Stimulated activated naive CD8-positive, alpha-beta T cell treated with anti-CD3 and anti-CD28 coated beads, Interleukin-15, Interleukin-2, amounts not matched to agents 100 ng/mL and 50 ng/mL, for 24 hours (primary cell): Measurements from ENCODE around the gene RASSF6.
"Not testable (repeated sequence)": the region's sequence is repeated elsewhere in the genome, so short reads cannot be mapped to it uniquely, and the experiment has no call there.

Experiments
- H3K27ac Mint-ChIP-seq: one replicate; pipeline ENCODE4 v1.8.0; 2021; ENCODE audit warnings: mild to moderate bottlenecking, mixed read lengths
- H3K27me3 Mint-ChIP-seq: one replicate; pipeline ENCODE4 v1.8.0; 2021; ENCODE audit warnings: mixed read lengths
- H3K36me3 Mint-ChIP-seq: one replicate; pipeline ENCODE4 v1.8.0; 2021; ENCODE audit warnings: low read depth, mixed read lengths
- H3K4me1 Mint-ChIP-seq: one replicate; pipeline ENCODE4 v1.8.0; 2021; ENCODE audit warnings: low read depth, mixed read lengths
- H3K4me3 Mint-ChIP-seq: one replicate; pipeline ENCODE4 v1.8.0; 2021; ENCODE audit warnings: mild to moderate bottlenecking, mixed read lengths
- H3K9me3 Mint-ChIP-seq: one replicate; pipeline ENCODE4 v1.8.0; 2021; ENCODE audit warnings: mixed read lengths

Gene RASSF6

DNA sequence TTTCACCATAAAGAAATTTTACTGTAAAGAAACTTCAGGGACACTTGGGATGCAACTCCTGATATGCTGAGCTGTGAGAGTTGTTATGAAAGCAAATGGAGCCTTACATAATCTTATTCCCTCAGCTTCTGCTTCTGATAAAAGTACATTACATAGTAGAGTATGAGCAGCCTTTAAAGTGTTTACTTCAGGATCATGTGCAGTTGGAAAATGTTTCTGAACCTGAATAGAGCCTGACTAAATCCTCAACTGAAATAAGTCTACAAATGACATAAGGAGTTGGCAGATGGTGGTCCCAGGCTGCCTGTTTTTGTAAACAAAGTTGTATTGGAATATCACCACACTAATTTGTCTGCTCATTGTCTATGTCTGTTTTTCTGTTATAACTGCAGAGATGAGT is 19.3 kb downstream of the RASSF6 start:
- Mint-ChIP-seq H3K27ac (no peak overlapping the region), H3K36me3 (no peaks in the 10 kb centered on the region), H3K4me3 (no peak overlapping the region), H3K9me3 (no peaks in the 10 kb centered on the region), H3K4me1 (peaks cover 6% of the 10 kb centered on the region), H3K27me3 (no peaks in the 10 kb centered on the region)

DNA sequence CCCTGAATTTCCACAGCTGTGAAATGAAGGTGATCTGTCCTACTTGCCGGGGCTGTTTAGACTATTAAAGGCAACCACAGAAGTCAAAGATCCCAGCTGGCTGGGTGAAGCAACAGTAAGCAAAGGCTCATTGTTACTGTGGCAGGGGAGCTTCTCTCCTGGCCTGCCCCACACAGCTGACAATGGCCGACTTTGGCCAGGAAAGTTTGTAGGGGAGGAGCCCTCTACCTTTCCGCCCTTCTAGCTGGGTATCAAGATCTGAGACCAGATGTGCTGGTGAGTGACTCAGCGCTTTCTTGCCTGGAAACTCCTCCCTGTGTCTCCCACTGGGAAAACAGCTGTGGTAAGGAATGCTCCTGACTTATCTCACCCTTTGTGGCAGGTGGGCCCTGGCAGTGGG is 21.1 kb downstream of the RASSF6 start:
- no peaks in the 10 kb centered on the region for H3K27me3 Mint-ChIP-seq
- H3K9me3 Mint-ChIP-seq, result no peaks in the 10 kb centered on the region
- H3K4me1 Mint-ChIP-seq, result no peaks in the 10 kb centered on the region
- H3K27ac Mint-ChIP-seq, result no peak overlapping the region
- no peaks in the 10 kb centered on the region for H3K36me3 Mint-ChIP-seq
- no peak overlapping the region for H3K4me3 Mint-ChIP-seq

DNA sequence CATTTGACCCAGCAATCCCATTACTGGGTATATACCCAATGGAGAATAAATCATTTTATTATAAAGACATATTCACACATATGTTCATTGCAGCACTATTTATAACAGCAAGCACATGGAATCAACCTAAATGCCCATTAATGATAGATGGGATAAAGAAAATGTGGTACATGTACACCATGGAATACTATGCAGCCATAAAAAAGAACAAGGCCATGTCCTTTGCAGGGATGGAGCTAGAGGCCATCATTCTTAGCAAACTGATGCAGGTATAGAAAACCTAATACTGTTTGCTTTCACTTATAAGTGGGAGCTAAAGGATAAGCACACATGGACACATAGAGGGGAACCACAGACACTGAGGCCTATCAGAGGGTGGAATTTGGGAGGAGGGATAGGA is 22.6 kb downstream of the RASSF6 start:
- no peaks in the 10 kb centered on the region for H3K9me3 Mint-ChIP-seq
- no peak overlapping the region for H3K27ac Mint-ChIP-seq
- H3K27me3 Mint-ChIP-seq, result no peaks in the 10 kb centered on the region
- no peak overlapping the region for H3K4me3 Mint-ChIP-seq
- H3K36me3 Mint-ChIP-seq, result no peaks in the 10 kb centered on the region
- H3K4me1 Mint-ChIP-seq, result no peaks in the 10 kb centered on the region

DNA sequence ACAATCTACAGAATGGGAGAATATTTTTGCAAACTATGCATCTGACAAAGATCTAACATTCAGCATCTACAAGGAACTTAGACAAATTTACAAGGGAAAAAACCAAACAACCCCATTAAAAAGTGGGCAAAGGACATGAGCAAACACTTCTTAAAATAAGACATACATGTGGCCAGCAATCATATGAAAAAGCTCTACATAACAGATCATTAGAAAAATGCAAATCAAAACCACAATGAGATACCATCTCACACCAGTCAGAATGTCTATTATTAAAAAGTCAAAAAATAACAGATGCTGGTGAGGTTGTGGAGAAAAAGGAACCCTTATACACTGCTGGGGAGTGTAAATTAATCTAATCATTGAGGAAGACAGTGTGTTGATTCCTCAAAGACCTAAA is 23.1 kb downstream of the RASSF6 start:
- H3K36me3 Mint-ChIP-seq, H3K4me3 Mint-ChIP-seq, H3K27me3 Mint-ChIP-seq: not testable (repeated sequence)

DNA sequence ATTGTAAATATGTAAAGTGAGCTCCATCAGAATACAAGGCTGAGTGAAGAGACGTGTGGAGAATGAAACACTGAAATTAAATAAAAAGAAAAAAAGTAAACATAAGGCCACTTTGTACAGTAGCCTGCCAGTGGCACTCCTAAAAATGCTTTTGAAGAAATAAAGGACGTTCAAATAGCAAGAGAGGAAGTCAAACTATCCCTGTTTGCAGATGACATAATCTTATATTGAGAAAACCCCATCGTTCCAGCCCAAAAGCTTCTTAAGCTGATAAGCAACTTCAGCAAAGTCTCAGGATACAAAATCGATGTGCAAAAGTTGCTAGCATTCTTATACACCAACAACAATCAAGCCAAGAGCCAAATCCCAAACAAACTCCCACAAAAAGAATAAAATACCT is 24.2 kb downstream of the RASSF6 start:
- no peaks in the 10 kb centered on the region for H3K27me3 Mint-ChIP-seq
- no peaks in the 10 kb centered on the region for H3K4me1 Mint-ChIP-seq
- H3K36me3 Mint-ChIP-seq, result no peaks in the 10 kb centered on the region
- no peaks in the 10 kb centered on the region for H3K9me3 Mint-ChIP-seq
- H3K27ac Mint-ChIP-seq, result no peak overlapping the region
- no peak overlapping the region for H3K4me3 Mint-ChIP-seq

More for the DNA sequence above, 23.1 kb downstream of the RASSF6 start:
- not testable (repeated sequence) for H3K27ac Mint-ChIP-seq, H3K4me1 Mint-ChIP-seq, H3K9me3 Mint-ChIP-seq

DNA sequence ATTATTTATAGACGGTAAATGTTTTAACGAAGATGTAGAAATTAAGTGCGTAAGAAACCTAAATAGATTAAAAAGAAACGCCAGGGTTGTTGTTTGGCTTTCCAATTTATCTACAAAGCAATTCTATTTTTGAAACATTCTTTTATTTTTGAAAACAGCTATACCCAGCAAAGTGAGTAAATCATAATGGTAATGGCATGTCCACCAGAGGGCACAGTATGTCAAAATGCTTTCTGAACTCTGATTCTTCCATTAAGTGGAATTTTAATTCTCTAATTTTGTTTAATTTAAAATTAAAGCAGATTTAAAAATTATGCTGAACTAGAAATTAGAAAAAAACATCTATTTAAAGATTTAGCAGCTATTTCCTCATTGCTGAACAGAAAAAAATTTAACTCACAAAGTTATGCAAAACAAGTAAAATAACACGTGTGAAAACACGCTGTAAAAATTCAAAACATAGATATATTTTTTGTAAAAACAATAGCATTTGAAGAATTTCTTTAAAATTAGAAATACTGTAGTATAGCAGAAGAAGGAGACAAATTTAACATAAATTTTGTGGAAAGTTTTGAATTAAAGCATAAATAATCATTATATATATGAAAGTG is 26.5 kb downstream of the RASSF6 start:
- H3K4me3 Mint-ChIP-seq, result no peak overlapping the region
- H3K4me1 Mint-ChIP-seq, result peaks cover 9% of the 10 kb centered on the region
- H3K27me3 Mint-ChIP-seq, result no peaks in the 10 kb centered on the region
- no peak overlapping the region for H3K27ac Mint-ChIP-seq
- no peaks in the 10 kb centered on the region for H3K36me3 Mint-ChIP-seq
- H3K9me3 Mint-ChIP-seq, result no peaks in the 10 kb centered on the region

DNA sequence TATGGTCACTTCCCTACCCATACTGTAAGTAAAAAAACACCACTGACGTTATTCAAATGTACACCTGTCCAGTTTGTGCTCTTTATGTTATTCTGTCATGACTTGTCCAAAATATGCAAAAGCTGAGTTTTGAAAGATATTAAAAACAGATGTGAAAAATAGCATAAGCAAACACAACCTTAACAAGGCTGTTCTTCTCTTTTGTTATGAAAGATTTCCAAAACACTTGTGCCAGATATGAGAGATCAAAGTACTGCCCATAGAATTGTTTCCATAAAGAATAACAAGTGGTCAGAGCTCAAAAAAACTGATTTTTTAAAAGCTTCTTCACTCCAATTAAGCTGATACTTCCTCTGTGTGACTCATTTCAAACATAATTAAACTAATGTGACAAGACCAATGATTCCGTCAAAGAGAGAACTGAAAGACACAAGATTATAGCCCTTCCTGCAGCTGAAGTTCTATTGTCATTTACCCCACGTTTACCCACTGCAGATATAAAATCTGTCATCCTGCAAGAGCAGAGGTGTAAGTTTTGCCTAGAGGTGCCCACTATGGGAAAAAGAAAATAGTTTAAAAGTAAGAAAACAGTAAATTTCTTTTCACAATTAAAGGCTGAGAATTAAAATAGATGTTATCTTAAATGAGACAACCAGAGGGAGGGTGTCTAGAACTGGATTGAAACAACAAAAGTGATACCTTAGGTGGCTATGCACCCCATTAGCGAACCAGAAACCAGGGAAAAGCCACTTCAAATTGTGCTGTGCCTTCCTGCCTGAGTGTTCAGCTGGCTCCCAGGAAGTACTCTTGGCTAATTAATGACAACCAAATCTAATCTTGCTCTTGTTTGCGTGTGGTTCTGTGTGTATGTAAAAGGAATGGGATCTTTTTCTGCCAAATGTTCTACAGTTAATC is 30.1 kb downstream of the RASSF6 start:
- Mint-ChIP-seq H3K36me3 (no peaks in the 10 kb centered on the region), H3K9me3 (no peaks in the 10 kb centered on the region), H3K27ac (no peak overlapping the region), H3K4me1 (peaks cover 9% of the 10 kb centered on the region), H3K4me3 (no peak overlapping the region), H3K27me3 (no peaks in the 10 kb centered on the region)

DNA sequence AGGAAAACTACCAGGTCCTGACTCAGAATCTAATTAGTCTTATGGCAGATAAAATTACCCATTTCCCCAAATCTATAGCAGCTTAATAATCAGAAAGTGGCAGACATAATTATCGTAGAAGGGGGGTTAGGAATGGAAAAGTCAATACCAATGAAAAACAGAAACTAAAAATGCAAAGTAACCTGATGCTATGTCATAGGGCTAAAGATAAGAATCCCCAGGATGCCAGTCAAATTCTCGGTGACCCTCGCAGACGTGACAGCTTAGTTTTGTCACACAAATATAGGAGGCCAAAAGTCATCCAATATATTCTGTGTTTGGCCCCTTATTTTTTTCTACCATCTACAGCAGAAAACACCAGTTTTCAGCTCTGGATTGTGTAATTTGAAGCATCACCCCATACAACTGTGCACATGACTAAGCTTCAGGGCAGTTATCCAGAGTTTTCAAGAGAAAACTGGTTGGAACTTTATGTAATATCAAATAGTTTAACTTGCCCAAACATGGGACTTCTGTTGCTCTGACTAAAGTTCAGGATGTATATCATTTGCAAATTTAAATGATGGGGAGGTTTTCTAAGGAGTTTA is 30.9 kb downstream of the RASSF6 start:
- Mint-ChIP-seq H3K4me3 (no peak overlapping the region), H3K36me3 (no peaks in the 10 kb centered on the region), H3K27ac (no peak overlapping the region)

DNA sequence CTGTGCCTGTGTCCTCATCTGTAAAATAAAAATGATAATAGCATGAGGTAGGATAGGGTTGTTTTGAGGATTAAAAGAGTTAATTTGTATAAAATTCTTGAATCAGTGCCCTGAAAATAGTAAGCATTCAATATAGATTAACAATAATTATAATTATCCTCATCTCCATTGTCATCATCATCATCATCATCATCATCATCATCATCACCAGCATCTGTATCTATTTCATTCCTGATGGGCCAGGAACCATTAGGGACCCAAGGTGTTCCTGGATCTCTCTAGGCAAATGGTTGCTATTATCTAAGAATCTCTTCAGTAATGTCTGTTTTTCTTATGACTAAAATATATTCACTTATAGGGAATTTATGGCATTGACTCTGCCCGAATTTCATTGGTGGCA is 31.6 kb downstream of the RASSF6 start:
- H3K36me3 Mint-ChIP-seq, result no peaks in the 10 kb centered on the region
- H3K27ac Mint-ChIP-seq, result no peak overlapping the region
- H3K4me1 Mint-ChIP-seq, result peaks cover 9% of the 10 kb centered on the region
- H3K27me3 Mint-ChIP-seq, result no peaks in the 10 kb centered on the region
- H3K4me3 Mint-ChIP-seq, result no peak overlapping the region
- no peaks in the 10 kb centered on the region for H3K9me3 Mint-ChIP-seq

More for the DNA sequence above, 30.9 kb downstream of the RASSF6 start:
- H3K27me3 Mint-ChIP-seq, result no peaks in the 10 kb centered on the region
- no peaks in the 10 kb centered on the region for H3K9me3 Mint-ChIP-seq
- peaks cover 9% of the 10 kb centered on the region for H3K4me1 Mint-ChIP-seq

DNA sequence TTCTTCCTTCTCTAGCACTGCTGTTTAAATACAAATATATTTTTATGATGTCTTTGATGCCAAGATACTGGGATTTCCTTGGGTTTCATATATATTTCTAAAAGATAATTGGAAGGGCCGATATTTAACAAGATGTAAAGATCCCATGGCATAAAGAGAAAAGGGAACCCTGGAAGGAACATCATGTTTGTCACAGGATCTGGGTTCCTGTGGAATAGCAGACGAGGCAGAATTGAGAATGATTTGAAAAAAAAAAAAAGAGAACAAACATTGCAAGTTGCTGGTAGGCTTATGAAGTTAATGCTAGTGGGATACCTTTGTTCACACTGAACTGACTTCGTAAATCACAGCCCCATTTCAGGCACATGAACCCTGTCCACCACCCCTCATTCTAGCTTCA is 33.6 kb downstream of the RASSF6 start:
- Mint-ChIP-seq H3K4me1 (peaks cover 9% of the 10 kb centered on the region), H3K27ac (no peak overlapping the region), H3K27me3 (no peaks in the 10 kb centered on the region), H3K9me3 (no peaks in the 10 kb centered on the region), H3K4me3 (no peak overlapping the region), H3K36me3 (no peaks in the 10 kb centered on the region)

DNA sequence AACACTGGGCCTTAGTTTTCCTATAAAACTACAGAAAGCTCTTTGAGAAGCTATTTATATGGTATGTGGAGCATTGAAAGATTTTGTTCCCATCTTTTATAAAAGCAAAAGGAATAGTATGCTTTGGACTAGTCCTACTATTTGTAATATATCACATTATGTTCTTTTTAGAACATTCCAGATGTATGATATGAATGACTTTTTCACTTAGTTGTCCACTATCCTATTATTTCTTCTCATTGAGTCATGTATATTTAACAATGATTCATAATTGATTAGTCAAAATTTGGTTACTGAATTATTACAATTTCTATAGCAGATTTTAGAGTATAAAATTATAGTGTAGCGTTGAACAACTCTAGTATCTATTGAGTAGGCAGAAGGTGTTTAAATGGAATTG is 34.2 kb downstream of the RASSF6 start:
- no peak overlapping the region for H3K4me3 Mint-ChIP-seq
- no peaks in the 10 kb centered on the region for H3K27me3 Mint-ChIP-seq
- no peaks in the 10 kb centered on the region for H3K36me3 Mint-ChIP-seq
- H3K27ac Mint-ChIP-seq, result no peak overlapping the region
- H3K9me3 Mint-ChIP-seq, result no peaks in the 10 kb centered on the region
- H3K4me1 Mint-ChIP-seq, result peaks cover 9% of the 10 kb centered on the region

DNA sequence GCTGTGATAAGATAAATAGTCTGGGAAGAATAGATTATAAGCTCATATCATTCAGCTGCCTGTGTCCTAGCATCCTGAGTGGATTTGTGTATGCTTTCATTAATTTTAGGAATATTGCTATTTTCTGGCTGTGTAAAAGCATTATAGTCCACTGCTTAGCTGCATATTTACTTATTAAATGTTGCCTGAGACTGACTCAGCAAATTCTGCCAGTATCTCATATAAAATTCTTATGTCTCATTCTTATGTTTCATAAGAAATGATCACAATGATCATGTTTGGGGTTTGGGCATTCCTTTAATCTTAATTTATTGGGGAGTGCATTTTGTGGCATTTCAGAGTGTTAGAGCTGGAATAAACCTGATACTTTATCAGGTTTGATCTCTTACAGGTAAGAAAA is 34.9 kb downstream of the RASSF6 start:
- H3K27me3 Mint-ChIP-seq, result no peaks in the 10 kb centered on the region
- no peak overlapping the region for H3K4me3 Mint-ChIP-seq
- no peak overlapping the region for H3K27ac Mint-ChIP-seq
- no peaks in the 10 kb centered on the region for H3K9me3 Mint-ChIP-seq
- no peaks in the 10 kb centered on the region for H3K36me3 Mint-ChIP-seq
- H3K4me1 Mint-ChIP-seq, result peaks cover 5% of the 10 kb centered on the region

DNA sequence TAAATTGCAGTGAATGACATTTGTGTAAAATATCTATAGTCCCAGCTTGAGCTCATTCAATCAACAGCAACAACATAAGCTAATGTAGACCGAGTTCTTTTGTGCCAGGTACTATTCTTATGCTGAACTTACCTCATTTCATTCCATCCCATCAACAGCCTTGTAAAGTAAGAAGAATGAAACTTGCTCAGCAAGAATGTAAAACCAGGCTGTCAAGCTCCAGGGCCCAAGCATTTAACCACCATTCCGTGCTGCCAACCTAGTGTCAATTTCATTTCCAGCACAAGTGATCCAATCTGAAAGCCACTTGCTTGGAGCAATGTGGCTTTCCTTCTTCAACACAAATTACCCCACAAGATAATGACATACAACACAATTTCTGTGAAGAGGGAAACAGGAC is 36.6 kb downstream of the RASSF6 start:
- Mint-ChIP-seq H3K9me3 (no peaks in the 10 kb centered on the region), H3K36me3 (no peaks in the 10 kb centered on the region), H3K4me3 (no peak overlapping the region), H3K4me1 (no peaks in the 10 kb centered on the region), H3K27me3 (no peaks in the 10 kb centered on the region), H3K27ac (no peak overlapping the region)

DNA sequence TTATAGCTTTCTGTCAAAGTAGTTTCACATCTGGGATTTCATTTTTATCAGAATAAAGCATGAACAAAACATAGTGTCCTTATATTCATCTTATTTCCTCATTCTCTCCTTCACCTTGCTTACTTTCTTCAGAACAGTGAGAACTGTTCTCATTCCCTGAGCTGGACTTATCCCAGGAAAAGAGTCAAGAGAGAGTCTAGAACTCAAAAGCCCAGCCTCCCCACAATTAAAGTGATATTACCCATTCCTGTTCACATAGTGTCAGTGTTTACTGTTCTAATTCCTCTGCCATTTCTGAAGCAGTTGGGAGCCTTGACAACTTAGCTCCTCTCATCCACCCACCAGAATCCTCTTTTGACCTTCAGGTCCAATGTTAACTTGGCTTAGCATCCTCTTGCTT is 42.9 kb downstream of the RASSF6 start:
- no peak overlapping the region for H3K27ac Mint-ChIP-seq
- no peaks in the 10 kb centered on the region for H3K27me3 Mint-ChIP-seq
- H3K4me3 Mint-ChIP-seq, result no peak overlapping the region
- no peaks in the 10 kb centered on the region for H3K4me1 Mint-ChIP-seq
- H3K36me3 Mint-ChIP-seq, result no peaks in the 10 kb centered on the region
- H3K9me3 Mint-ChIP-seq, result no peaks in the 10 kb centered on the region

DNA sequence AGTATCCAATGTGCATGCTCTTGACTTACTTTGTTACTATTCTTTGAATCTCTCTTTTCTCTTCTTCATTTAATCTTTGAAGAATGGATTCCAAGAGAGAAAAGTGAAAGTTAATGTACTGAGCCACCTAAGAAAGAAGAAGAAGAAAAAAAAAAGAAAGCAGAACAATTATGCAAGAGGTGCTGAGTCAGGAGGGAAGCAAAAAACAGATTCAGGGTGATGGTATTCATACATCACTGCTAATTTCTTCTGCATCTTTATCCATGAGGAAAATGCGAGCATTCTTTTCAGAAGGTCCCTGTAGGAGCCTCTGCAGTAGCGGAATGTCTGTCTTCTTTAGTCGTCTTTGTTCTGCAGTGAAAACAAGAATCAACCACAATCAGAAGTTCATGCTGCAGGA is 43.9 kb downstream of the RASSF6 start:
- no peaks in the 10 kb centered on the region for H3K9me3 Mint-ChIP-seq
- H3K27me3 Mint-ChIP-seq, result no peaks in the 10 kb centered on the region
- H3K4me3 Mint-ChIP-seq, result no peak overlapping the region
- H3K27ac Mint-ChIP-seq, result no peak overlapping the region
- H3K4me1 Mint-ChIP-seq, result no peaks in the 10 kb centered on the region
- no peaks in the 10 kb centered on the region for H3K36me3 Mint-ChIP-seq
